Chondrocyte (in vitro differentiated cells): ENCODE data around the gene PAX7. TPM values are rescaled to one million over a fixed set of nuclear protein-coding genes. Genes with fewer than 3 reads are reported as not detected.

Experiments
- DNase-seq: peaks from one replicate; pipeline ENCODE4 v3.0.0; 2021; ENCODE audit warnings: mixed read lengths, low spot score
- H3K27ac Mint-ChIP-seq: one replicate; pipeline ENCODE4 v1.8.0; 2021; ENCODE audit warnings: mild to moderate bottlenecking, moderate library complexity, mixed read lengths; ENCODE audit not compliant: unreplicated experiment
- H3K27me3 Mint-ChIP-seq: 2 replicates; pipeline ENCODE4 v1.8.0; 2021; ENCODE audit warnings: low read depth, mixed read lengths
- H3K36me3 Mint-ChIP-seq: 2 replicates; pipeline ENCODE4 v1.8.0; 2021; ENCODE audit warnings: low read depth, mixed read lengths
- H3K4me1 Mint-ChIP-seq: 2 replicates; pipeline ENCODE4 v1.8.0; 2021; ENCODE audit warnings: low read depth, mild to moderate bottlenecking, mixed read lengths
- H3K4me3 Mint-ChIP-seq: one replicate; pipeline ENCODE4 v1.8.0; 2021; ENCODE audit warnings: mild to moderate bottlenecking, moderate library complexity, mixed read lengths; ENCODE audit not compliant: unreplicated experiment
- H3K9me3 Mint-ChIP-seq: 2 replicates; pipeline ENCODE4 v1.8.0; 2021; ENCODE audit warnings: low read depth, mixed read lengths
- CTCF ChIP-seq: fragments of 200-600 bp; sonication (generic); IDR thresholded peaks from 2 replicates; pipeline ENCODE4 v1.5.0; 2021; ENCODE audit warnings: antibody characterized with exemption, mild to moderate bottlenecking, moderate library complexity
- total RNA-seq: library from RNA; stranded (reverse); gene quantifications from 3 replicates; pipeline ENCODE4 v1.2.1, GENCODE V29; 2021

PAX7 gene
- total RNA-seq, 1 donor from 2014 or later, result not detected

GRCh38 chr1:18602533-18603211 is 28.0 kb upstream of the PAX7 start:
- DNase-seq, result peak; percentile 70
- TF ChIP-seq CTCF, result no peak
- Mint-ChIP-seq H3K27me3 (peaks cover 30% of the 10 kb centered on the region), H3K4me3 (no peak overlapping the region), H3K27ac (no peak overlapping the region), H3K4me1 (no peaks in the 10 kb centered on the region), H3K36me3 (no peaks in the 10 kb centered on the region), H3K9me3 (no peaks in the 10 kb centered on the region)

GRCh38 chr1:18603212-18603852 is 27.3 kb upstream of the PAX7 start:
- H3K27me3 Mint-ChIP-seq, result peaks cover 30% of the 10 kb centered on the region
- H3K9me3 Mint-ChIP-seq, result no peaks in the 10 kb centered on the region
- no peak overlapping the region for H3K27ac Mint-ChIP-seq
- H3K36me3 Mint-ChIP-seq, result no peaks in the 10 kb centered on the region
- H3K4me3 Mint-ChIP-seq, result no peak overlapping the region
- H3K4me1 Mint-ChIP-seq, result no peaks in the 10 kb centered on the region
- peak; percentile 62 for DNase-seq
- no peak for TF ChIP-seq CTCF

GRCh38 chr1:18606443-18607288 is 24.0 kb upstream of the PAX7 start:
- Mint-ChIP-seq H3K27ac (no peak overlapping the region), H3K4me1 (no peaks in the 10 kb centered on the region), H3K9me3 (peaks cover 3% of the 10 kb centered on the region), H3K36me3 (no peaks in the 10 kb centered on the region), H3K4me3 (no peak overlapping the region), H3K27me3 (peaks cover 32% of the 10 kb centered on the region)
- TF ChIP-seq CTCF, result no peak
- no peak for DNase-seq

GRCh38 chr1:18607289-18607760 is 23.3 kb upstream of the PAX7 start:
- Mint-ChIP-seq H3K9me3 (peaks cover 3% of the 10 kb centered on the region), H3K27ac (no peak overlapping the region), H3K4me1 (no peaks in the 10 kb centered on the region), H3K4me3 (no peak overlapping the region), H3K36me3 (no peaks in the 10 kb centered on the region), H3K27me3 (peaks cover 38% of the 10 kb centered on the region)
- DNase-seq, result no peak
- TF ChIP-seq CTCF, result no peak

- TF ChIP-seq CTCF, result peak; percentile 31
- DNase-seq, result no peak
- no peak overlapping the region for H3K4me3 Mint-ChIP-seq
- peaks cover 39% of the 10 kb centered on the region for H3K27me3 Mint-ChIP-seq
- peaks cover 3% of the 10 kb centered on the region for H3K9me3 Mint-ChIP-seq
- H3K4me1 Mint-ChIP-seq, result no peaks in the 10 kb centered on the region
- no peaks in the 10 kb centered on the region for H3K36me3 Mint-ChIP-seq
- no peak overlapping the region for H3K27ac Mint-ChIP-seq
Observed at GRCh38 chr1:18608534-18608933, 22.1 kb upstream of the PAX7 start.
